Urinary bladder (tissue), 4 donors: ENCODE results near the gene UBE2E2. TPM values are rescaled to one million over a fixed set of nuclear protein-coding genes. Genes with fewer than 3 reads are reported as not detected.

Experiments used
- DNase-seq: peaks from one replicate; pipeline ENCODE4 v3.0.0-alpha.2; 2015; ENCODE audit errors: extremely low spot score
- H3K27ac ChIP-seq: one replicate; pipeline ENCODE4 v1.5.1; 2013; ENCODE audit warnings: low read depth, mild to moderate bottlenecking, moderate library complexity
- H3K36me3 ChIP-seq: one replicate; pipeline ENCODE4 v1.6.1; 2013; ENCODE audit warnings: mild to moderate bottlenecking, moderate library complexity; ENCODE audit not compliant: insufficient read depth
- H3K4me1 ChIP-seq: one replicate; pipeline ENCODE4 v1.6.1; 2013; ENCODE audit warnings: mild to moderate bottlenecking, moderate library complexity; ENCODE audit not compliant: insufficient read depth
- H3K4me3 ChIP-seq: one replicate; pipeline ENCODE4 v1.5.1; 2013; ENCODE audit warnings: low read depth, low read length
- WGBS: extraction: QIAGEN DNeasy Blood & Tissue Kit; methylation state at CpG from one replicate; pipeline ENCODE4 v1.1.7; 2013; 5-methylcytosine and 5-hydroxymethylcytosine counted together
- polyA plus RNA-seq: library from polyadenylated mRNA; stranded (reverse); fragments of 200-250 nt; gene quantifications from one replicate; pipeline ENCODE4 v1.2.3, GENCODE V29; 2013
- small RNA-seq: library from RNA; depleted of rRNA; stranded (forward); fragments of <200 nt; gene quantifications from one replicate; pipeline ENCODE3, GENCODE V24; 2014
- total RNA-seq: library from RNA; depleted of rRNA; stranded (reverse); fragments of >200 nt; gene quantifications from one replicate; pipeline ENCODE4 v1.2.3, GENCODE V29; 2014
- donor health status: healthy with polysubstance abuse.
- donor health status: healthy.

Gene UBE2E2
- total and polyA plus RNA-seq, 2 donors = 36.3 to 120 TPM

DNA sequence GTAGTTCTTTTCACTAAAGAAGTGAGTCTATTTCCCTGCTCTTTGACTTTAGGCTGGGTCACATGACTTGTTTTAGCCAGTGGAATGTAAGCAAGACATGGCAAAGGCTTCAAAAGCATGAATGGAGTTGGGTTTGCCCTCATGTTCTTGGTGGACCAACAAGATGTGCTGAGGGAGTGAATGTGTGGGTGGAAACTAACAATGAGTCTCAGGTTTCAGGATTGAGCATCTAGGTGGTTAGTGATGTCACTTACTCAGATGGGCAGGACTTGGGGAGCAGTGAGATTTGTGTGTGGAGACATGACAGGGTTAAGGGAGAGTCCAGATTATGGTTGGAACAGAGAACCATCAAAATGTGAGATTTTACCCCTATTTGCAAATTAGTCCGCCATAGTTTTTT is 421.2 kb downstream of the UBE2E2 start:
- DNase-seq = no peak
- H3K4me1 ChIP-seq = no peaks in the 10 kb centered on the region
- no peak overlapping the region for H3K27ac ChIP-seq
- no peaks in the 10 kb centered on the region for H3K36me3 ChIP-seq
- WGBS = 100% methylated on average over 1 of the region's 1 CpG
- no peak overlapping the region for H3K4me3 ChIP-seq

- H3K4me1 ChIP-seq = no peaks in the 10 kb centered on the region
- 97% methylated on average over 2 of the region's 2 CpGs for WGBS
Observed at GRCh38 chr3:23626442-23626841, 423.3 kb downstream of the UBE2E2 start.

GRCh38 chr3:23629181-23629894 is 426.2 kb downstream of the UBE2E2 start:
- H3K4me3 ChIP-seq = no peak overlapping the region
- H3K4me1 ChIP-seq = no peaks in the 10 kb centered on the region
- no peaks in the 10 kb centered on the region for H3K36me3 ChIP-seq
- WGBS = 88% methylated on average over 5 of the region's 5 CpGs
- H3K27ac ChIP-seq = no peak overlapping the region
- no peak for DNase-seq

More at GRCh38 chr3:23626442-23626841, 423.3 kb downstream of the UBE2E2 start:
- H3K27ac ChIP-seq = no peak overlapping the region
- no peaks in the 10 kb centered on the region for H3K36me3 ChIP-seq
- H3K4me3 ChIP-seq = no peak overlapping the region
- DNase-seq = no peak

DNA sequence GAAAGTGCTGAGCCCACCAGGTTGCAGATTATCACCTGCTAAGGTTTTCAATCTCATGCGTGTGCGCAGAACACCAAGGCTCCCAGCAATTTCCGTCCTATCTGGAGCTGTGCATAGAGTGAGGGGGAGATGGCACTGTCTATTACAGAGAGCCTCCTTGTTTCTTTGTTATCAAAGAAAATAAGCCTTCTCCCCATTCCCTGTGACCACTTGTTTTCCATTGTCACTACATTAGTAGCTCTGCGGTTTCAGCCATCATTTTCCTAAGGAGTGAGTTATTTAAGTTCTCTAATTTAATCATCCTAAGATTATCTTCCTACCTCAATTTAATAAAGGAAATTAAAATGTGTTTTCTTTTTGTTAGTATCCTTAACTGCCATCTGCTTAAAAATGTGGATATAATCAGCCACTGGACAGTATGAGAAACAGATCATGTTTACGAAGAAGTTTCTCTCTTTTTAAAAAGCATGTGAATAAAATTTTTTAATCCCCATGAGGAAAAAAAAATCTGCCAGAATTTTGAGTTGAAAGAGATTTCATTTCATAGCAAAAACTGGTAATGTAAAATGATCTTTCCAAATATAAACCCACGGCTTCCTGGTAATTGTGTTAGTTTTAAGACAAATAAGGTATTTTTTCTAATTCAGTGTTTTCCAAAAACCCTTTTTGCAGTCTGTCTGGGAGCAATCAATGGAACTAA is 430.3 kb downstream of the UBE2E2 start:
- Histone ChIP-seq H3K4me1 (no peaks in the 10 kb centered on the region), H3K36me3 (no peaks in the 10 kb centered on the region), H3K4me3 (no peak overlapping the region), H3K27ac (no peak overlapping the region)
- no peak for DNase-seq
- WGBS = 86% methylated on average over 6 of the region's 6 CpGs

DNA sequence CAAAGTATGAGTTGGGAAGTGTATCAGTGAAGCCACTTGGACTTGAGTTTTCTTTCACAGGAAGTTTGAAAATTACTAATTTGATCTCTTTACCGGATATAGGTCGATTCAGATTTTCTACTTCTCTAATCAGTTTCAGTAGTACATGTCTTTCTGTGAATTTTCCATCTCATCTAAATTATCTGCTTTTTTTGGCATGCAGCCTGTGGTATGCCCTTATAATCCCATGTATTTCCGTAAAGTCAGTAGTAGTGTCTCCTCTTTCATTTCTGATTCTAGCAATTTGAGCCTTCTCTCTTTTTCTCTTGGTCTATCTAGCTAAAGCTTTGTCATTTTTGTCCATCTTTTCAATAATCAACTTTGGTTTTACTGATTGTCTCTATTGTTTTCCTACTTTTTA is 434.2 kb downstream of the UBE2E2 start:
- DNase-seq = no peak
- 96% methylated on average over 3 of the region's 3 CpGs for WGBS
- Histone ChIP-seq H3K27ac (no peak overlapping the region), H3K36me3 (no peaks in the 10 kb centered on the region), H3K4me1 (no peaks in the 10 kb centered on the region), H3K4me3 (no peak overlapping the region)

DNA sequence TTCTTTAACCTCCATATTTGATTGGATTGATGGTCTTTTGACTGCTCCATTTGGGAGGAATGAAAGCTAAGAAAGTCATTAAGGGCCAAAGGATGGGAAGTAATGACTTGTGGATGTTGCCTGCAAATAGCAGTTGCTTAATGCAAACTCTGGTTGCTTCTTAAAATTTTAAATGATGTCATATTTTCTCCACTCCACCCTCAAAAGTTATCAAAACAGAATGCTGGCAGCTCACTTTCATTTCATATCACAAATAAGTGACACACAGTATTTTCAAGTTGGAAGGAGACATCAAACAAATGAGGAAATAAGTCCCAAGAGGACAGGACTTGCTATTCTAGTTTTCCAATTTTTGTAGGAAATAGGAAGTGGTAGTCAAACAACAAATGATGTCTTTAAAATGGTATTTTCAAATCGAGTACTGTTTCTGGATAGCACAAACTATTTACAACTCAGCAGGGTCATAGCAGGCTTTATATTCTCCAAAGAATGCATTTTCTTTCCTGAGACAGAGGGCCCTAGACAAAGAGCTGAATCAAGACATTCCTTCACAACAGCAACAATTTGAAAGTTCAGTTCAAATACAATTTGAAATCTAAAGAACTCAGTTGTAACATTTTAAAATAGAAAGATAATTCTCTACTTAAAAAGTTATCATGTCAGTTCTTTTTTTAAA is 437.5 kb downstream of the UBE2E2 start:
- no peak overlapping the region for H3K4me3 ChIP-seq
- 12% methylated on average over 1 of the region's 1 CpG for WGBS
- no peaks in the 10 kb centered on the region for H3K36me3 ChIP-seq
- H3K27ac ChIP-seq = no peak overlapping the region
- no peaks in the 10 kb centered on the region for H3K4me1 ChIP-seq
- DNase-seq = no peak

Small RNAs within 50 kb of the gene (small RNA-seq; reads per million reads assigned to genes)
- gene AC121251.1 (not detected), gene RF00019 (not detected), gene RNU6-788P (not detected), gene RNU6-922P (not detected)
